Endometrium (tissue), 2 donors: Measurements from ENCODE around the gene ABCA3.

Source experiments
- FAIRE-seq: peaks from 2 replicates; lab custom pipeline; 2012; peaks lifted over from hg19 to GRCh38; lab: Jason Lieb, UNC
- donor health status: control.
- donor health status: control.

ABCA3 gene

DNA sequence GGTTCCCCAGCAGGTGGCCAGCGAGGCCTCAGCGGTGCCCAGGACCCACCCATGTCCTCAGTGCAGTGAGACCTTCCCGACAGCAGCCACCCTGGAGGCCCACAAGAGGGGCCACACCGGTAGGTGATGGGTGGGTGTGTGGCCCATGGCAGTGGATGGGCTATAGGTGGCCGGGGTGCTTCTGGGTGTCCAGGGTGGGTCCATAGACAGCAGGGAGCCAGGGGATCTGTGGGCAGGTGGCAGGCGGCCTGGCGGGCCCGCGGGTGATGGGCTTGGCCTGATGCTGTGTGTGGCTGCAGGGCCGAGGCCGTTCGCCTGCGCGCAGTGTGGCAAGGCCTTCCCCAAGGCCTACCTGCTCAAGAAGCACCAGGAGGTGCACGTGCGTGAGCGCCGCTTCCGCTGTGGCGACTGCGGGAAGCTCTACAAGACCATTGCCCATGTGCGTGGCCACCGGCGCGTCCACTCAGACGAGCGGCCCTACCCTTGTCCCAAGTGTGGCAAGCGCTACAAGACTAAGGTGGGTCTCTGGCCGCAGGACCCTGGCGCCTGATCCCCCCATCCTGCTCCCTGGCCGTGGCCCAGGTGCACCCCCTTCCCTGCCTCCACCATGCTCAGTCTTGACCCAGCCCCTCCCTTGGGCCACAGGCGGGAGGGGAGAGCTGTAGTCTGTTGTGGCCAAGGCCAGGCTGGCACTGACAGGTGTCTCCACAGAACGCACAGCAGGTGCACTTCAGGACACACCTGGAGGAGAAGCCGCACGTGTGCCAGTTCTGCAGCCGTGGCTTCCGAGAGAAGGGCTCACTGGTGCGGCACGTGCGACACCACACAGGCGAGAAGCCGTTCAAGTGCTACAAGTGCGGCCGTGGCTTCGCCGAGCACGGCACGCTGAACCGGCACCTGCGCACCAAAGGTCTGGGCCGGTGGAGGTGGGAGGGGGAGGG, 106.4 kb downstream of the ABCA3 start:
- FAIRE-seq = no peak

DNA sequence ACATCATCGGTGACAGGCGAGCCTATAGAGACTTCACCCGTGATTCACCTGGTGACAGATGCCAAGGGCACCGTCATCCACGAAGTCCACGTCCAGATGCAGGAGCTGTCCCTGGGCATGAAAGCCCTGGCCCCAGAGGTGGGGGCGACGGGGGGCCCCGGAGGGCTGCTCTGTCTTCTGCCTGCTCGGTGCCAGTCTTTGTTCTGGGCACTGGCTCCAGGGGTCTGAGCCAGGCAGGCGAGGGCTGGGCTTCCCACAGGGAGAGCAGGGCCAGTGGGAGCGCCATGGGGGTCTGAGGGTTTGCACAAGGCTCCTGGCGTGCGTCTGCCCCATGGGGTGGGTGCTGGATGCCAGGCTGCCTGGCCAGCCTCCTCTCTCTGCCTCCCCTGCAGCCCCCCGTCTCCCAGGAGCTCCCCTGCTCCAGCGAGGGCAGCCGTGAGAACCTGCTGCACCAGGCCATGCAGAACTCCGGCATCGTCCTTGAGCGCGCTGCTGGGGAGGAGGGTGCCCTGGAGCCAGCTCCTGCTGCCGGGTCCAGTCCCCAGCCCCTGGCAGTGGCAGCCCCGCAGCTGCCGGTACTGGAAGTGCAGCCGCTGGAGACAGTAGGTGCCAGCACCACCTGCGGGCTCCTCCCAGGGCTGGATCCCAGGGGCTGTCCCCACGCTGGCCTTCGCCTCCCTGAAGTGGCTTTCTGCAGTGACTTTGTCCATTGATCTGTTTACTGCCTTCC, 107.3 kb downstream of the ABCA3 start:
- no peak for FAIRE-seq

DNA sequence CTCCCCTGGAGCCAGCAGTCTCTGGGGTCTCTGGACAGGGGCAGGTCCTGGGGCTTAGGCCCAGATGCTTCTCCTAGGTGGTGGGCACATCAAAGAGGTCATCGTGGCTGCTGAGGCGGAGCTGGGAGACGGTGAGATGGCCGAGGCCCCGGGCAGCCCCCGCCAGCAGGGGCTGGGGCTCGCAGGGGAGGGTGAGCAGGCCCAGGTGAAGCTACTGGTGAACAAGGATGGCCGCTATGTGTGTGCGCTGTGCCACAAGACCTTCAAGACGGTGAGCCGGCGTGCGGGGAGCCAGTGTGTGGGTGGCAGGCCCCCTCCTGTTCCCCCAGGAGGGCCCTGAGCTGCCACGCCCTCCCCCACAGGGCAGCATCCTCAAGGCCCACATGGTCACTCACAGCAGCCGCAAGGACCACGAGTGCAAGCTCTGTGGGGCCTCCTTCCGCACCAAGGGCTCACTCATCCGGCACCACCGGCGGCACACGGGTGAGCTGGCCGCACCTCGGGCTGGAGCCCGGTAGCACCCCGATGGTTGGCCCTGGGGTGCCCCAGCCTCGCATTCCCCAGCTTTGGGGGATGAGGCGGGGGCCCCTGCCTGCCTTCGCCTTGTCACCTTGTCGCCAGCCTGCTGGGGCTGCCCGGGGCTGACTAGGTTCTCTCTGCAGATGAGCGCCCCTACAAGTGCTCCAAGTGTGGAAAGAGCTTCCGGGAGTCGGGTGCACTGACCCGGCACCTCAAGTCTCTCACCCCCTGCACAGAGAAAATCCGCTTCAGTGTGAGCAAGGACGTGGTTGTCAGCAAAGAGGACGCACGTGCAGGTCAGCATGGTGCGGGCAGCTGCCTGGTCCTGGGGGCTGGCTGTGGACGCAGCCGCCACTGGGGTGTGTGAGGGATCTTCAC, 108.2 kb downstream of the ABCA3 start:
- no peak for FAIRE-seq

DNA sequence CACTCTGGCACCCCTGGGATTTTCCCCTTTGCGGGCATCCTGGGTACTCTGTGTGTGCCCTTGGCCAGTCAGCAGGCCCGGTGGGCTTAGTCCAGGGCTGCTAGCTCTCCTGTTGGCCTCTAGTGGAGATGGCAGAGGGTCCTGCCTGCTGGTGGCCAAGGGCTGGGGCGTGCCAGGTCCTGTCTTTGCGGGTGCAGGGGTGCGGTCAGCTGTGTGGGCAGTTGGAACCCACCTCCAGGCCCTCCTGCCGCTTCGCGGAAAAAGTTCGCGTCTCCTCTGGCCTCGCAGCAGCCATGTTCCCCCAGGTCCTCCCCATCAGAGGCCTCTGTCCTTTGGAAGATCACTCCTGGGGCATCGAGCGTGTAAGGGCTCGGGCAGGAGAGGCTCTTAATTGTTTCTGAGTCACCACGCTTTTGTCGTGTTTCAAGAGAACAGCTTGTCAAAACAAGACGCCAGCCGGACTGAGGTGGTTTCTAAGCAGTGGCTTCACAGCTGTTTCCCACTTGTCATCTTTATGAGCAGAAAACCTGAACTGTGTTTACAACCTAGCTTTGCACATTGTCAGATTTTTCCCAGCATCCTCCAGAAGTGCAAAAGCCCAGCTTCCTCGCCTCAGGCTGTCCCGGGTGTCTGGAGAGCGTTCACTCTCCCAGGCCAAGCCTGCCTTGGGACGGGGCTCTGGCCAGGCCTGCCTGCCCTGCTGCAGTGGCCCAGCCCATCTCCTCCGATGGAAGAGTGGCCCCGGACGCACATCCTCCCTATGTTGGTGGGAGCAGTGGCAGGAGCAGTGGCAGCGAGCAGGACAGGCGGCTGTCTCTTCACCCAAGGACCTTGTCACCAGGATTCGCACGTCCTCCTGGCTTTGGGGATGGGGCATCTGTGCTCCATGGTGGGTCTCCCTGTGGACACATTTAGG, 109.3 kb downstream of the ABCA3 start:
- FAIRE-seq = peak; percentile 69

DNA sequence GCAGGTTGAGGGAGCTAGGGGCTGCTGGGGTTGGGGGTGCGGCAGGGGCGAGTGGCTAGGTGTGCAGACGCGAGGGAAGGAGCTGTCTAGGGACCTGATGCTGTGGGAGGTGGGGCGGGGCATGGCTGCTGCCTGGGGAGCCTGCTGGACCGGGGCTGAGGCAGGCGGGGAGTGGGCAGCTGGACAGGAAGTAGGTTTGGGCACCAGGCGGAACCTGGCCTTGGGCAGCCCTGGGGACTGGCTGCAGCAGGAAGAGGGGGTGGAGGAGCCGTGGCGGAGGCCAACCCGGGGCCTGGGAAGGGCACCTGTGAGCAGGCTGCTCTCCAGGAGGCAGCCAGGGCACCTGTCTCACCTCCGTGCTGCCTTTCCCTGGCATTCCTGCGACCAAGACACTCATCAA, 110.2 kb downstream of the ABCA3 start:
- FAIRE-seq = no peak

DNA sequence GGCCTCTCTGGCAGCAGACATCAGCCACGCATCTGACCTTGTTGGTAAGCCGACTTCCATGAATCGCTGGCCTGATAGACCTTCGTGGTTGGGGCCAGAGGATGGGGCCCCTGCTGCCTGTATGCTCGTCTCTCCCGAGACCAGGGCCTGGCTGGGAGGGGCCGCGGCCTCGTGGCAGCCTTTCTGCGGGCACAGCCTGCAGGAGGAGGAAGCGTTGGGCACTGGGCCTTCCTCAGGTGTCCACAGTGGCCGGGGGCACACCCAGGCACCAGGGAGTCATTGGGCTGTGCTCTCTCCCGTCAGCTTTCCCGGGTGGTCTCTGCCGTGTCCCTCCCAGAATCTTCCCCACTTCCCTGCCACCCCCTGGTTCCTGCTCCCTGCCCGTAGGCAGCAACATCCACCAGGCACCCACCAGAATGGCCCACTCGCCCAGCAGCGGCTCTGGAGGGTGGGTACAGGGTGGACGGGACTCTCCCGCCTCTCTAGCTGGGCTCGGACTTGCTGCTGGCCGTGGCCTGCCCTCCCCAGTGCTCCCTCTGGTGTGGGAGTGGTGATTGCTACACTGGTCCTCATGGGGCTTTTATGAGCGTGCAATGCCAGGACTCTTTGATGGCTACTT, 110.8 kb downstream of the ABCA3 start:
- no peak for FAIRE-seq

DNA sequence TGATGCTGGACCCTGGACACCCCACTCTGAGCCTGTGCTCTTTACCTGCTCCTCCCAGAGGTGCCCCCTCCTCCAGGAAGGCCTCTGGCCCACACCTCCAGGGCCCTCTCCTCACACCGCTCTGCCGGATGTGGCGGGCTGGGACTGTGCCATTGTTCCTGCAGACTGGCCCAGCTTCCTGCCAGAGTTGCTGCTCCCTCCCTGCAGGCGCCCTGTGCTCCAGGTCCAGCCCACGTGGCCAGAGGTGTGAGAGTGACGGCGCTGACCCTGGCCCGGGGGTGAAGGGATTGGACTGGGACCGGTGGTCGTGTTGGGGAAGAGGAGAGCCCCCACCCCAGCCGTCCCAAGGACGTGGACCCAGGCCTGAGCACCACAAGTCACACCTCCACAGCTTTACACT, 111.4 kb downstream of the ABCA3 start:
- no peak for FAIRE-seq

DNA sequence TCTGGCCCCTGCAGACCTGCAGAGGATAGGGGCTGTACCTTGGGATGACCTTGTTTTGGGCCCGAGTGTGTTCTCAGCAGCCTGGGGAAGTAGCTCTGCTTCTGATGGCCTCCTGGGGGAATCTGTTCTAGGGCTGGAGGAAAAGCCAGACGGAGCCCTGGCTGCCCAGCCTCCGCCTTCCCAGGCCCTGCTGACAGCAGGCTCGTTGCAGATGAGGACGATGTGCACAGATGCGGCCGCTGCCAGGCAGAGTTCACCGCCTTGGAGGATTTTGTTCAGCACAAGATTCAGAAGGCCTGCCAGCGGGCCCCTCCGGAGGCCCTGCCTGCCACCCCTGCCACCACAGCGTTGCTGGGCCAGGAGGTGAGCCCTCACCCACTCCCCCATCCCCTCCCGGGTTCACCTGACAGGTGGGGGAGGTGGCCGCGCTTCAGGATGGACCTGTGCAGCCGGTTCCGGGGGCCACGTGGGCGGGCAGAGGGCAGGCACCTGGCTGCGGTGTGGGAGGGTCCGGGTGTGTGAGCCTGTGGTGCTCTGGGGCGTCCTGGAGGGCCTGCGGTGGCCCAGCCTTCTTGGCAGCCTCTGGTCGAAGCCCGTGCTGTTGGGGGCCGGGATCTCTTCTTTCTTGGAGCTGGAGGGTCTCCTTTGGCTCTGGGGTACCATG, 112.2 kb downstream of the ABCA3 start:
- no peak for FAIRE-seq

DNA sequence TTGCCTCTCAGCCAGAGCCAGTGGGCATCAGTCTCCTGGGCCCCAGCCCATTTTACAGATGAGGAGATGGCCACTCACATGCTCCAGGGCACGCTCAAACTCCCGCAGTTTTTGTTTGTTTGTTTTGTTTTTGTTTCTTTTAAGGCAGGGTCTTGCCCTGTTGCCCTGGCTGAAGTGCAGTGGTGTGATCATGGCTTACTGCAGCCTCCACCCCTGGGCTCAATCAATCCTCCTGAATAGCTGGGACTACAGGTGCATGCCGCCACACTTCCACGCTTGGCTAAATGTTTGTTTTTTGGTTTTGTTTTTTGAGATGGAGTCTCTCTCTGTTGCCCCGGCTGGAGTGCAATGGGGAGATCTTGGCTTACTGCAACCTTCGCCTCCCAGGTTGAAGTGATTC, 113.6 kb downstream of the ABCA3 start:
- FAIRE-seq = no peak

DNA sequence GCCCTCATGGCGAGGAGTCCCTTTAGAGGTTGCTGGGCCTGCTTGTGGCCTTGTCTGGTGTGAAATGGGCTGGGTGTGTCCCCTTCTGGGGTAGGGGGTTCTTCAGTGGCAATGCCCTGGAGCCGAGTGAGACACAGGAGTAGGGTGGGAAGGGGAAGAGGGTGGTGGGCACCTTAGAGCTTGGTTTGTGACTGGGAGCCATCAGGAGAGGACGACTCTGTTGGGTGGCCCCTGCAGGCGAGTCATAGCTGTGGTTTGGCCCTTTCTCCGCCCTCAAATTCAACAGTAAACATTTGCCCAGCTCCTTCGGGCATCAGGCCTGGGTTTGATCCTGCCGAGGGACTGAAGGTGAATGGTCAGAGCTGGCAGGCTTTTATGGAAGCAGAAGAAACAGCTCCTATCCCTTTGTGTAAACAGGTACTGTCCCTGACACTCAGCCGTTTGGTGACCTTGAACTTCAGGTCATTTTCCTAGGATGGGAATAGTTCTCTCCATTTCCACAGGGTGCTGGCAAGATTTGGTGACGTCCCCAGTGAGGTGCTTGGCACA, 114.2 kb downstream of the ABCA3 start:
- FAIRE-seq = no peak
